Spleen (tissue), 11 donors: ENCODE results near the gene HS3ST4. TPM values are rescaled to one million over a fixed set of nuclear protein-coding genes. Genes with fewer than 3 reads are reported as not detected.

Source experiments
- DNase-seq: peaks from one replicate; pipeline ENCODE4 v3.0.0-alpha.2; 2020
- H3K27ac ChIP-seq, 8 donors: fragments of 200-600 bp; sonication (generic) in 7 of 8; 1 replicate in 4 of 8; 2 replicates in 4 of 8; pipeline versions ENCODE4 v1.5.0 to v1.8.0; 2016 to 2021; ENCODE audit warnings: inconsistent platforms in 4 of 8, mild to moderate bottlenecking in 4 of 8, moderate library complexity in 1 of 8
- H3K27me3 ChIP-seq, 7 donors: fragments of 200-600 bp; sonication (generic) in 6 of 7; replicated peaks in 1 of 7; 1 replicate in 4 of 7; 2 replicates in 3 of 7; pipeline versions ENCODE4 v1.5.0 to v1.8.0; 2016 to 2021; ENCODE audit warnings: inconsistent platforms in 3 of 7, mild to moderate bottlenecking in 1 of 7
- H3K36me3 ChIP-seq, 6 donors: fragments of 200-600 bp; sonication (generic) in 5 of 6; 1 replicate in 4 of 6; 2 replicates in 2 of 6; pipeline versions ENCODE4 v1.5.0 to v1.8.0; 2016 to 2021; ENCODE audit warnings: inconsistent platforms in 2 of 6
- H3K4me1 ChIP-seq, 6 donors: fragments of 200-600 bp; sonication (generic) in 5 of 6; 1 replicate in 3 of 6; 2 replicates in 3 of 6; pipeline versions ENCODE4 v1.5.0 to v1.8.0; 2016 to 2021; ENCODE audit warnings: inconsistent platforms in 3 of 6
- H3K4me3 ChIP-seq, 8 donors: fragments of 200-600 bp; sonication (generic) in 7 of 8; 1 replicate in 4 of 8; 2 replicates in 4 of 8; pipeline versions ENCODE4 v1.5.0 to v1.8.0; 2016 to 2021; ENCODE audit warnings: inconsistent platforms in 4 of 8, mild to moderate bottlenecking in 4 of 8, moderate library complexity in 2 of 8
- H3K9me3 ChIP-seq, 8 donors: fragments of 200-600 bp; sonication (generic) in 7 of 8; 1 replicate in 4 of 8; 2 replicates in 4 of 8; pipeline versions ENCODE4 v1.5.0 to v1.8.0; 2016 to 2021; ENCODE audit warnings: inconsistent platforms in 4 of 8
- CTCF ChIP-seq, 11 experiments: fragments of 200-600 bp in 7 of 11; fragments of 450-650 bp in 4 of 11; sonication (generic) in 4 of 11; IDR thresholded peaks in 8 of 11; conservative IDR thresholded peaks in 3 of 11; 1 replicate in 7 of 11; 2 replicates in 4 of 11; pipeline versions ENCODE4 v1.4.0 to v1.8.0; 2016 to 2021; ENCODE audit warnings: antibody characterized with exemption in 11 of 11, inconsistent platforms in 4 of 11, mild to moderate bottlenecking in 1 of 11
- POLR2A ChIP-seq, 3 donors: fragments of 450-650 bp; IDR thresholded peaks; one replicate each; pipeline ENCODE4 v1.5.1; 2017; ENCODE audit warnings: antibody characterized with exemption in 3 of 3, mild to moderate bottlenecking in 1 of 3
- POLR2AphosphoS5 ChIP-seq, 3 donors: sonication (generic); formaldehyde crosslinking; IDR thresholded peaks; one replicate each; pipeline ENCODE4 v1.5.1; 2017; ENCODE audit warnings: antibody characterized with exemption in 3 of 3
- WGBS, 5 donors: extraction: QIAGEN DNeasy Blood & Tissue Kit in 3 of 5; methylation state at CpG; one replicate each; pipeline versions ENCODE4 v1.1.5 to v1.1.7; 2013 to 2018; 5-methylcytosine and 5-hydroxymethylcytosine counted together
- intact Hi-C: fragments of 100-400 bp; cut with DNase I; formaldehyde crosslinking; loops from one replicate; pipeline ENCODE4 v1.15.0; 2023; ENCODE audit warnings: low total_unique reads
- polyA plus RNA-seq, 3 donors: library from polyadenylated mRNA; stranded (reverse); fragments of 200-250 nt; gene quantifications; one replicate each; pipeline ENCODE4 v1.2.1, GENCODE V29; 2013
- total RNA-seq, 7 donors: library from RNA; depleted of rRNA in 3 of 7; stranded (reverse); fragments of >200 nt in 3 of 7; fragmentation: NEBNext Ultra II Directional in 4 of 7; extraction: Animal tissue kit (Norgen Biotek cat#: 25700) in 4 of 7; gene quantifications; one replicate each; pipeline versions ENCODE4 v1.1.0 to v1.2.1, GENCODE V29; 2016 to 2021
- donor health status: healthy with polysubstance abuse.
- donor health status: DM: no; HTN: no; CAD: no; lungs with moderate emphysema.
- donor health status: DM: no; HTN: no; CAD: no.
- donor health status: Bipolar disorder and iron deficiency.
- donor health status: healthy.
- donor health status: DM: no; HTN: no; CAD: no.
- donor health status: DM: yes; HTN: yes; CAD: no.

The HS3ST4 gene
- total and polyA plus RNA-seq, 10 donors, result 0.08 to 4.2 (median 1.9) TPM

DNA sequence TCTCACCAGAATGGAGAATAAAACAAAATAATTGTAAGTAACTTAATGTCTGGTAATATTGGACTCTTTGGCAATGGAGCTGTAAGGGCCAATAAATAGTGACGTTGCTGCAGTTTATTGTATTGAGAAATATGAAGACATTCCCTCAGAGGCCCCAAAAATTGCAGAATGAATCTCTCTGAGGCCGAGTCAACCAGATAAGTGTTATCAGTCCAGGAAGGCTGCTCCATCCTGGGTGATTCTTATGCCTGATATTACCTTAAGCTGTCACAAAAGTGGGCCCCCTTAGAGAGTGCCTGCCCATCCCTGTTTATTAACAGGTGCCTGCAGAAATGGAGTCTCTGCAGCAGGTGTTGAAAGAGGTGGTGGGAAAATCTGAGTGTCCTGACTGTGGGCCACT, 219.2 kb downstream of the HS3ST4 start:
- Histone ChIP-seq H3K27ac (no peak overlapping the region), H3K4me3 (no peak overlapping the region), H3K9me3 (no peaks in the 10 kb centered on the region), H3K4me1 (no peaks in the 10 kb centered on the region), H3K36me3 (no peaks in the 10 kb centered on the region), H3K27me3 (no peaks in the 10 kb centered on the region)
- DNase-seq, result no peak
- intact Hi-C loops, result no loop called here
- 49 to 64% (median 55%) methylated on average over 2 of the region's 2 CpGs for WGBS, 5 donors
- TF ChIP-seq POLR2AphosphoS5 (IDR thresholded peaks at IDR 0.05), result no peak
- TF ChIP-seq POLR2A (IDR thresholded peaks at IDR 0.05), result no peak
- TF ChIP-seq CTCF (IDR thresholded peaks at IDR 0.05 in 8 of 11, conservative IDR thresholded peaks at IDR 0.05 in 3 of 11), result no peak

- no peak for DNase-seq
- Histone ChIP-seq H3K27me3 (peaks cover 0 to 7% (median 0%) of the 10 kb centered on the region in 7 donors), H3K36me3 (no peaks in the 10 kb centered on the region), H3K27ac (no peak overlapping the region), H3K4me3 (no peak overlapping the region), H3K4me1 (no peaks in the 10 kb centered on the region), H3K9me3 (no peaks in the 10 kb centered on the region)
- TF ChIP-seq POLR2AphosphoS5 (IDR thresholded peaks at IDR 0.05) (no peak), POLR2A (IDR thresholded peaks at IDR 0.05) (no peak), CTCF (IDR thresholded peaks at IDR 0.05 in 8 of 11, conservative IDR thresholded peaks at IDR 0.05 in 3 of 11) (no peak)
- 64 to 76% (median 68%) methylated on average over 5 of the region's 5 CpGs for WGBS, 5 donors
- intact Hi-C loops, result no loop called here
Measured at GRCh38 chr16:25912321-25912720, 220.6 kb downstream of the HS3ST4 start.

GRCh38 chr16:25914357-25914962, 222.7 kb downstream of the HS3ST4 start:
- no peak overlapping the region for H3K27ac ChIP-seq
- H3K4me3 ChIP-seq, result no peak overlapping the region
- 82 to 87% (median 84%) methylated on average over 7 of the region's 7 CpGs for WGBS, 5 donors
- DNase-seq, result no peak
- H3K4me1 ChIP-seq, result no peaks in the 10 kb centered on the region
- H3K9me3 ChIP-seq, result no peaks in the 10 kb centered on the region
- H3K36me3 ChIP-seq, result no peaks in the 10 kb centered on the region
- no peak for TF ChIP-seq POLR2AphosphoS5 (IDR thresholded peaks at IDR 0.05)
- no peak for TF ChIP-seq POLR2A (IDR thresholded peaks at IDR 0.05)
- no peak for TF ChIP-seq CTCF (IDR thresholded peaks at IDR 0.05 in 8 of 11, conservative IDR thresholded peaks at IDR 0.05 in 3 of 11)
- H3K27me3 ChIP-seq, result peaks cover 0 to 7% (median 0%) of the 10 kb centered on the region in 7 donors
- intact Hi-C loops, result no loop called here

DNA sequence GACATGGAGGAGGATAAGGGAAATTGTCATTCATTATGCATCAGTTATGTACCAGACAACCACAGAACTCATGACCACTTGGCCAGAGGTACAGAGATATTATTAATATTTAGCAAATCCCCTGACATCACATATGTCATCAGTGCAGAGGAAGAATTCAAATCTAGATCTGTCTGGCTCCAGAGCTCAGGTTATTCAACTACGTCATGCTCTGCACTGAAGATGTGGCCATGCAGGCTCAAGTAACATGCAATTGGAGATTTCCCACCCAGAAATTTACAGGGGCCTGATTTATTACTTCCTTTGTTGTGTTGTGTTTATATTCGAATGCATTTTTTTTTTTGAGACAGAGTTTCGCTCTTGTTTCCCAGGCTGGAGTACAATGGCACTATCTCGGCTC, 224.3 kb downstream of the HS3ST4 start:
- no peak for DNase-seq
- TF ChIP-seq CTCF (IDR thresholded peaks at IDR 0.05 in 8 of 11, conservative IDR thresholded peaks at IDR 0.05 in 3 of 11) (no peak), POLR2AphosphoS5 (IDR thresholded peaks at IDR 0.05) (no peak), POLR2A (IDR thresholded peaks at IDR 0.05) (no peak)
- H3K36me3 ChIP-seq, result no peaks in the 10 kb centered on the region
- H3K4me1 ChIP-seq, result no peaks in the 10 kb centered on the region
- H3K9me3 ChIP-seq, result no peaks in the 10 kb centered on the region
- WGBS, 5 donors, result 9 to 25% (median 19%) methylated on average over 4 of the region's 4 CpGs
- intact Hi-C loops, result no loop called here
- H3K27ac ChIP-seq, result no peak overlapping the region
- no peak overlapping the region for H3K4me3 ChIP-seq
- H3K27me3 ChIP-seq, result peaks cover 0 to 7% (median 0%) of the 10 kb centered on the region in 7 donors
